ENCODE results near the gene MRPS27.

- TF ChIP-seq CTCF (IDR thresholded peaks at IDR 0.05): no peak
- TF ChIP-seq POLR2A (IDR thresholded peaks at IDR 0.05): no peak
Measured at GRCh38 chr5:72226950-72227349, 93.1 kb downstream of the MRPS27 start.
